DND-41 (cell line): ENCODE results near the gene RGS3.

Experiments used
- ATAC-seq: fragments of 200-7000 bp; cut with Tn5 transposase; 3 replicates; pipeline ENCODE4 v1.9.1; 2021; ENCODE audit warnings: low read depth; ENCODE audit not compliant: insufficient read depth
- DNase-seq: peaks from one replicate; pipeline ENCODE4 v3.0.0-alpha.2; 2020
- H2AFZ ChIP-seq: 2 replicates; pipeline ENCODE4 v1.6.0; 2012; ENCODE audit warnings: low read depth, low read length
- H3K27ac ChIP-seq: 2 replicates; pipeline ENCODE4 v1.5.1; 2012; ENCODE audit warnings: low read length, inconsistent platforms
- H3K27me3 ChIP-seq: fragments of 200-600 bp; sonication (generic); 2 replicates; pipeline ENCODE4 v1.6.0; 2012; ENCODE audit warnings: low read length, mild to moderate bottlenecking, inconsistent platforms; ENCODE audit not compliant: insufficient read depth, poor library complexity
- H3K36me3 ChIP-seq: 2 replicates; pipeline ENCODE4 v1.5.1; 2012; ENCODE audit warnings: low read length, inconsistent platforms; ENCODE audit not compliant: insufficient read depth
- H3K4me1 ChIP-seq: 2 replicates; pipeline ENCODE4 v1.5.1; 2012; ENCODE audit warnings: mild to moderate bottlenecking, low read length; ENCODE audit not compliant: insufficient read depth
- H3K4me2 ChIP-seq: 2 replicates; pipeline ENCODE4 v1.6.0; 2012; ENCODE audit warnings: mild to moderate bottlenecking, moderate library complexity, low read length, inconsistent platforms; ENCODE audit not compliant: insufficient read depth
- H3K4me3 ChIP-seq, 2 experiments: fragments of 200-600 bp in 1 of 2; shearing (Covaris generic) in 1 of 2; 2 replicates each; pipeline ENCODE4 v1.5.1; 2012 to 2016; ENCODE audit warnings: inconsistent platforms in 2 of 2, low read length in 2 of 2, mild to moderate bottlenecking in 2 of 2, low read depth in 1 of 2, moderate library complexity in 1 of 2
- H3K79me2 ChIP-seq: 2 replicates; pipeline ENCODE4 v1.6.0; 2012; ENCODE audit warnings: low read length, inconsistent platforms; ENCODE audit not compliant: insufficient read depth
- H3K9ac ChIP-seq: 2 replicates; pipeline ENCODE4 v1.6.0; 2012; ENCODE audit warnings: low read depth, mild to moderate bottlenecking, inconsistent platforms, low read length, moderate library complexity
- H3K9me3 ChIP-seq: 2 replicates; pipeline ENCODE4 v1.5.1; 2012; ENCODE audit warnings: low read length, moderate library complexity, mild to moderate bottlenecking, inconsistent platforms; ENCODE audit not compliant: insufficient read depth, severe bottlenecking
- H4K20me1 ChIP-seq: 2 replicates; pipeline ENCODE4 v1.6.0; 2012; ENCODE audit warnings: low read length; ENCODE audit not compliant: insufficient read depth
- EZH2 ChIP-seq: IDR thresholded peaks from 3 replicates; pipeline ENCODE4 v1.6.1; 2012; ENCODE audit warnings: borderline replicate concordance, low read depth, mild to moderate bottlenecking, moderate library complexity, low read length, inconsistent platforms; ENCODE audit not compliant: severe bottlenecking
- TF ChIP-seq, protein P1 (sequence below): IDR thresholded peaks from 2 replicates; pipeline ENCODE4 v1.5.1; 2012; ENCODE audit warnings: borderline replicate concordance, low read length, moderate library complexity, mild to moderate bottlenecking; ENCODE audit not compliant: poor library complexity, severe bottlenecking; ENCODE audit errors: extremely low read depth

RGS3 gene

GRCh38 chr9:113535756-113536155 is 72.2 kb downstream of the RGS3 start:
- Histone ChIP-seq H3K9ac (no peak overlapping the region), H3K4me3 (no peak overlapping the region), H3K27me3 (no peaks in the 10 kb centered on the region), H3K9me3 (no peaks in the 10 kb centered on the region), H4K20me1 (no peaks in the 10 kb centered on the region), H3K36me3 (no peaks in the 10 kb centered on the region; the same call in 1 of the 2 replicates), H3K27ac (no peak overlapping the region), H2AFZ (no peak overlapping the region), H3K79me2 (no peaks in the 10 kb centered on the region), H3K4me1 (no peaks in the 10 kb centered on the region), H3K4me2 (no peak overlapping the region)
- ATAC-seq (no peak), DNase-seq (no peak)
- TF ChIP-seq, protein P1, sequence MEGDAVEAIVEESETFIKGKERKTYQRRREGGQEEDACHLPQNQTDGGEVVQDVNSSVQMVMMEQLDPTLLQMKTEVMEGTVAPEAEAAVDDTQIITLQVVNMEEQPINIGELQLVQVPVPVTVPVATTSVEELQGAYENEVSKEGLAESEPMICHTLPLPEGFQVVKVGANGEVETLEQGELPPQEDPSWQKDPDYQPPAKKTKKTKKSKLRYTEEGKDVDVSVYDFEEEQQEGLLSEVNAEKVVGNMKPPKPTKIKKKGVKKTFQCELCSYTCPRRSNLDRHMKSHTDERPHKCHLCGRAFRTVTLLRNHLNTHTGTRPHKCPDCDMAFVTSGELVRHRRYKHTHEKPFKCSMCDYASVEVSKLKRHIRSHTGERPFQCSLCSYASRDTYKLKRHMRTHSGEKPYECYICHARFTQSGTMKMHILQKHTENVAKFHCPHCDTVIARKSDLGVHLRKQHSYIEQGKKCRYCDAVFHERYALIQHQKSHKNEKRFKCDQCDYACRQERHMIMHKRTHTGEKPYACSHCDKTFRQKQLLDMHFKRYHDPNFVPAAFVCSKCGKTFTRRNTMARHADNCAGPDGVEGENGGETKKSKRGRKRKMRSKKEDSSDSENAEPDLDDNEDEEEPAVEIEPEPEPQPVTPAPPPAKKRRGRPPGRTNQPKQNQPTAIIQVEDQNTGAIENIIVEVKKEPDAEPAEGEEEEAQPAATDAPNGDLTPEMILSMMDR, result no peak

DNA sequence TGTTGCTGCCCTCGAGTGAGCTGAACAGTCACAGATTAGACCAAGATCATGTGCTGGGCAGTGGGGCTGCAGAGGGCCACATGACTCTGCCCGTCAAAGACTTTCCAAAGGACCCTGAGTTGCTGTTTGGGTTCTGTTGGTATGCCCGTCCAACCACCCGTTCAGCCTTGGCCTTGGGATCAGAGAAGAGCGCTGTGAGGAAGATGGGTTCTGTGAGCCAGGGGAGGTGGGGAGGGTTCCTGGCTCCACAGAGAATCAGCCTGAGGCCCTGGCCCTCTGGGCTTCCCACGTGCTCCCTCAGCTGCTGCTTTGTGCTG is 72.6 kb downstream of the RGS3 start:
- H3K79me2 ChIP-seq, result no peaks in the 10 kb centered on the region
- no peaks in the 10 kb centered on the region for H3K4me1 ChIP-seq
- H3K9ac ChIP-seq, result no peak overlapping the region
- H3K4me3 ChIP-seq, result no peak overlapping the region
- H3K9me3 ChIP-seq, result no peaks in the 10 kb centered on the region
- H3K27ac ChIP-seq, result no peak overlapping the region
- no peaks in the 10 kb centered on the region for H4K20me1 ChIP-seq
- ATAC-seq (no peak), DNase-seq (no peak)
- no peaks in the 10 kb centered on the region; the same call in 1 of the 2 replicates for H3K36me3 ChIP-seq
- H2AFZ ChIP-seq, result no peak overlapping the region
- H3K4me2 ChIP-seq, result no peak overlapping the region
- no peak for TF ChIP-seq EZH2
- TF ChIP-seq, protein P1, result no peak
- no peaks in the 10 kb centered on the region for H3K27me3 ChIP-seq

GRCh38 chr9:113536483-113537228 is 73.1 kb downstream of the RGS3 start:
- Histone ChIP-seq H3K27ac (no peak overlapping the region), H3K4me2 (no peak overlapping the region), H3K4me1 (no peaks in the 10 kb centered on the region), H3K9ac (no peak overlapping the region), H2AFZ (no peak overlapping the region), H3K4me3 (no peak overlapping the region), H3K27me3 (no peaks in the 10 kb centered on the region), H3K9me3 (no peaks in the 10 kb centered on the region), H3K36me3 (no peaks in the 10 kb centered on the region; the same call in 1 of the 2 replicates), H4K20me1 (no peaks in the 10 kb centered on the region), H3K79me2 (no peaks in the 10 kb centered on the region)
- TF ChIP-seq, protein P1, result no peak
- no peak for TF ChIP-seq EZH2
- ATAC-seq (no peak), DNase-seq (no peak)
